Upper lobe of right lung (tissue), 1 donor: ENCODE measurements around the gene YBX2. TPM values are rescaled to one million over a fixed set of nuclear protein-coding genes. Genes with fewer than 3 reads are reported as not detected.

Experiments used
- ATAC-seq: fragments of 200-7000 bp; cut with Tn5 transposase; one replicate; pipeline ENCODE4 v1.9.1; 2020; ENCODE audit warnings: mild to moderate bottlenecking, moderate library complexity
- DNase-seq: peaks from one replicate; pipeline ENCODE4 v3.0.0-alpha.2; 2020
- H3K27ac ChIP-seq: fragments of 200-600 bp; one replicate; pipeline ENCODE4 v1.8.0; 2022
- H3K27me3 ChIP-seq: fragments of 200-600 bp; one replicate; pipeline ENCODE4 v1.8.0; 2022; ENCODE audit warnings: mild to moderate bottlenecking
- H3K36me3 ChIP-seq: fragments of 200-600 bp; one replicate; pipeline ENCODE4 v1.8.0; 2022
- H3K4me1 ChIP-seq: fragments of 200-600 bp; one replicate; pipeline ENCODE4 v1.8.0; 2022
- H3K4me3 ChIP-seq: fragments of 200-600 bp; one replicate; pipeline ENCODE4 v1.8.0; 2022; ENCODE audit warnings: mild to moderate bottlenecking
- H3K9me3 ChIP-seq: fragments of 200-600 bp; one replicate; pipeline ENCODE4 v1.8.0; 2022
- intact Hi-C: fragments of 100-400 bp; cut with DNase I; formaldehyde crosslinking; loops from one replicate; pipeline ENCODE4 v1.11.0; 2022
- total RNA-seq: library from RNA; stranded (reverse); fragmentation: NEBNext Ultra II Directional; extraction: Animal tissue kit (Norgen Biotek cat#: 25700); gene quantifications from one replicate; pipeline ENCODE4 v1.2.1, GENCODE V29; 2021
- TF ChIP-seq, protein P1 (sequence below): fragments of 200-600 bp; IDR thresholded peaks from one replicate; pipeline ENCODE4 v1.8.0; 2022; ENCODE audit warnings: antibody characterized with exemption
- donor health status: DM: no; HTN: yes; CAD: no; lungs with severe emphysema.

YBX2 gene
- total RNA-seq, 1 donor from 2014 or later = not detected

DNA sequence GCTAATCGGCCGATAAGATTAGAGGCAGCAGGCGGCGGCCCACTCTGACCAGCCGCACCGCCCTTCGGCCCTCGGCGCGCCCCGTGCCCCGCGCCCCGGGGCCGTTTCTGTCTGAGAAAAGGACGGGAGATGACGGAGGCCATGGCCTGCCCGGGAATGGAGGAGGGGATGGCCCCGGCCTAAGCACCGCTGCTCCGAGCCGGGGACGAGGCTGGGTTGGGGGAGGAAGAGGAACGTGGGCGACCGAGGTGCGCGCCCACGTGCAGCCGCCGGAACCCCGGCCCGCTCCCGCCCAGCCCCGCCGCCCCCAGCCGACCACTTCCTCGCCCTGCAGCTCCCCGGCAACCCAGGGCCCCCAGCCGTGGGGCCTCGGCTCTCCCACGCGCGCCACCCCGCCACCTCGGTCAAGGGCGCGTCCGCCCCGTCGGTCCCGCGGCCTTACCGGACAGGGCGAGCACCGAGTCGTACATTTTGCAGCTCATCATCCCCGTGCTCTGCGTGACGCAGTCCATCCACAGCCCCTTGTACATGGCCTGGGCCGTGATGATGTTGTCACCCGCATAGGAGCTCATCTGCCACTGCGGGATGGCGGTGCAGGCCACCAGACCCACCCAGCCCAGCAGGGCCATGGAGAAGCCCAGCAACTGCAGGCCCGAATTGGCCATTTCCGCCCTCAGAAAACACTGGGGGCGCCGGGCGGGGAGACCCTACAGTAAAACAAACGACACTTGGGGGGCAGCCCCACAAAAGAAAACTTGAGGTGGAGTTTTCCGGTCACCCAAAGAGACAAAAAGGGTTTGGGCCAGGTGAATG lies 32.9 kb downstream of the YBX2 start:
- H3K9me3 ChIP-seq = no peaks in the 10 kb centered on the region
- peak; percentile 79 for DNase-seq
- TF ChIP-seq, protein P1, sequence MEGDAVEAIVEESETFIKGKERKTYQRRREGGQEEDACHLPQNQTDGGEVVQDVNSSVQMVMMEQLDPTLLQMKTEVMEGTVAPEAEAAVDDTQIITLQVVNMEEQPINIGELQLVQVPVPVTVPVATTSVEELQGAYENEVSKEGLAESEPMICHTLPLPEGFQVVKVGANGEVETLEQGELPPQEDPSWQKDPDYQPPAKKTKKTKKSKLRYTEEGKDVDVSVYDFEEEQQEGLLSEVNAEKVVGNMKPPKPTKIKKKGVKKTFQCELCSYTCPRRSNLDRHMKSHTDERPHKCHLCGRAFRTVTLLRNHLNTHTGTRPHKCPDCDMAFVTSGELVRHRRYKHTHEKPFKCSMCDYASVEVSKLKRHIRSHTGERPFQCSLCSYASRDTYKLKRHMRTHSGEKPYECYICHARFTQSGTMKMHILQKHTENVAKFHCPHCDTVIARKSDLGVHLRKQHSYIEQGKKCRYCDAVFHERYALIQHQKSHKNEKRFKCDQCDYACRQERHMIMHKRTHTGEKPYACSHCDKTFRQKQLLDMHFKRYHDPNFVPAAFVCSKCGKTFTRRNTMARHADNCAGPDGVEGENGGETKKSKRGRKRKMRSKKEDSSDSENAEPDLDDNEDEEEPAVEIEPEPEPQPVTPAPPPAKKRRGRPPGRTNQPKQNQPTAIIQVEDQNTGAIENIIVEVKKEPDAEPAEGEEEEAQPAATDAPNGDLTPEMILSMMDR = no peak
- H3K27ac ChIP-seq = peak overlapping the region; percentile 91
- H3K4me3 ChIP-seq = peak overlapping the region; percentile 68
- intact Hi-C loops = no loop called here
- peaks cover 25% of the 10 kb centered on the region for H3K4me1 ChIP-seq
- H3K27me3 ChIP-seq = peaks cover 4% of the 10 kb centered on the region
- peaks cover 23% of the 10 kb centered on the region for H3K36me3 ChIP-seq
- peak; percentile 21 for ATAC-seq

DNA sequence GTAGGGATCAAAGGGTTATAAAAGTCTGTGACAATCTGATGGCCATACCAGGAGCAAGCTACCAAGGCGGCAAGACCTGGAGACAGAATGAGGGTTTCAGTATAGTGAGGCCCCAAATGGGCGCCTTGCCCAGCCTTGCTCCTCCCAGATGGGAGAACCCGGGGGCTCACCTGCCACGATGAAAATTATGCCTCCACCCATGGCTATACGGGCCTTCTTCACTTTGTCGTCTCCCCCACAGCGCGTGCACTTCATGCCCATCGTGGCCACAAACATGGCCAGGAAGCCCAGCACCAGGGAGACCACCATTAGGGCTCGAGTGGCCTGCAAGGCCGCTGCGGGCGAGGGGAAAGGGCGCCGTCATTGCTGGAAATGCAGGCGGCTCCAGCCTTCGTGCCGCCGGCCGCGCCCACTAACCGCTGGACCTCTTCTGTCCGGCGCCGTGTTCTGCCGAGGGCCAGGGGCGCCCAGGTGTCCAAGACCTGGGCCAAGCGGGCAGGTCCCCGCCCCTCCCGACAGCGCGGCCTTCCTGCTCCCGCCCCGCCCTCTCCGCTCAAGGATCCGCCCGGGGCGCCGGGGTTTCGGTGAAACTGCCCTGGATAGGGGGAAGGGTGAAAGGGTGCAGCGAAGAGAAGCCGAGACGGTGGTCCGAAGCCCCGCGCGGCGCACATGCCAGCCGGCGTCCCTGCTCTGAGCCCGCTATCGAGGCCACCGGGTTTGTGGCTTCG lies 33.6 kb downstream of the YBX2 start:
- Histone ChIP-seq H3K36me3 (peaks cover 31% of the 10 kb centered on the region), H3K4me1 (peaks cover 25% of the 10 kb centered on the region), H3K9me3 (no peaks in the 10 kb centered on the region), H3K27ac (peak overlapping the region; percentile 91), H3K4me3 (peak overlapping the region; percentile 68), H3K27me3 (peaks cover 4% of the 10 kb centered on the region)
- TF ChIP-seq, protein P1 = no peak
- DNase-seq = peak; percentile 93
- ATAC-seq = peak; percentile 74
- intact Hi-C loops = no loop called here

DNA sequence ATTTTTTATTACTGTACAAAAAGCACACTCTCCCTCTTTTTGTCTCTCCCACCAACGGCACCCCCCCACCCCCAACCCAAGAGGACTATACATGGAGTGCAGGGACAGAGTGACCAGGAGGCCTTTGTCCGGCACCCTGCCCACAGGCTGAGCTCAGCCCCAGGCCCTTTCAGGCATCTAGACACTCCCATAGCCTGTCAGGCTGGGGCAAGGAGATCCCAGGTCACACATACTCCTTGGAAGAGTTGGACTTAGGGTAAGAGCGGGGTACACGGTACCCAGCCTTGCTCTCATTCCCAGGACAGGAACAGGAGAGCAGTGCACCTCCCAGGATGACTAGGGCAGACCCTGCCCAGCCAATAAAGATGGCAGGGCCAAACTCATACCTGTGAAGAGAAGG lies 34.3 kb downstream of the YBX2 start:
- Histone ChIP-seq H3K4me1 (peaks cover 25% of the 10 kb centered on the region), H3K9me3 (no peaks in the 10 kb centered on the region), H3K27me3 (peaks cover 4% of the 10 kb centered on the region), H3K4me3 (peak overlapping the region; percentile 68), H3K27ac (peak overlapping the region; percentile 91), H3K36me3 (peaks cover 38% of the 10 kb centered on the region)
- DNase-seq = no peak
- intact Hi-C loops = no loop called here
- TF ChIP-seq, protein P1 = no peak
- no peak for ATAC-seq

DNA sequence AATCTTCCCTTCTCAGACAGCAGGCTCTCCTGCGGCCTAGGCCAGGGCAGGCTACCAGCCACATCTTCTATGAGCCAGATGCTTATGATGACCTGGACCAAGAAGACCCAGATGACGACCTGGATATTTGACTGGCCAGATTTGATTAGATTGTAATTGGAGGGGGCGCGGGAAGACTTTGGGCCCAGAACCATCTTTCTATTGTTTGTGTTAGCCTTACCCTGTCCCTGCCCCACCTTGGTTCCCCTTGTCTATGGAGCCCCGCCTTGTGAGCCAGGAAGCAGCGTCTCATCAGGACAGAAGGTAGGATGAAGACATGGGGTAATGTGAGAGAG lies 34.9 kb downstream of the YBX2 start:
- DNase-seq = no peak
- H3K36me3 ChIP-seq = peaks cover 44% of the 10 kb centered on the region
- peaks cover 4% of the 10 kb centered on the region for H3K27me3 ChIP-seq
- intact Hi-C loops = no loop called here
- ATAC-seq = no peak
- no peak overlapping the region for H3K4me3 ChIP-seq
- peaks cover 25% of the 10 kb centered on the region for H3K4me1 ChIP-seq
- H3K9me3 ChIP-seq = no peaks in the 10 kb centered on the region
- TF ChIP-seq, protein P1 = no peak
- no peak overlapping the region for H3K27ac ChIP-seq

DNA sequence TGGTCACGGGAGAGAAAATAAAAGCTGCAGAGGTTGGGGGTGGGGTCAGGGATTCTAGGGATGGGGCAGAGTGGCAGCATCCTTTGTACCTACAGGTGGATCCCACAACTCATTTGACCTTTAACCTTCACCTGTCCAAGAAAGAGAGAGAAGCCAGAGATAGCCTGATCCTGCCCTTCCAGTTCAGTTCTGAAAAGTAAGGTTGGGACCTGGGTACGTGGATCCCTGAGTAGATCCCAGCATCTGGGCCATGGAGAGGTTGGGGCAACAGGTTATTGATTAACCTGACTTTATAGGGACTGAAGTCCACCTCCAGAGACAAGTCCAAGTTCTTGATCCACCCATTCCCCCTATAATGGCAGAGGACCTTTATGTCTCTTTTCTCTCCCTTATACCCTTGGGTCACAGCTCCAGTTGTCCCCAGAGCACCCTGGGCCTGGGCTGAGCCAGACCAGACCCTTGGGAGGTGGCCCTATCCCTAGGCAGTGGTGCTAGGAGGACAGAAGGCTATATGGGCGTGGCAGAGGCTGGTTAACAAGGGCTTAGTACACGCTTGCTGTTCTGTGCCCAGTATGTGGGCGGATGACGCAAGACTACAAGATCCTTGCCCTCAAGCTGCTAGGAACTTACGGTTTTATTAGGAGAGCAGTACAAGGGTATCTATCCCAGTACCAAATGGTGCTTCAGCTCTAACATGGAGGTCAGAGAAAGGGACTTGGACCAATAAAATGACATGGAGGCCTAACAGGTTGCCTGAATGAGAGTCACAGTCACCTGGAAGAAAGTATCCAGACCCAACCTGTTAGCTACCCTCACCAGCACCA lies 35.5 kb downstream of the YBX2 start:
- Histone ChIP-seq H3K4me1 (peaks cover 25% of the 10 kb centered on the region), H3K27ac (no peak overlapping the region), H3K9me3 (no peaks in the 10 kb centered on the region), H3K36me3 (peaks cover 50% of the 10 kb centered on the region), H3K27me3 (peaks cover 4% of the 10 kb centered on the region), H3K4me3 (no peak overlapping the region)
- DNase-seq = peak; percentile 84
- TF ChIP-seq, protein P1 = no peak
- peak; percentile 57 for ATAC-seq
- intact Hi-C loops = no loop called here
